ENCODE data around the gene GKAP1.
"Not testable (repeated sequence)": the region's sequence is repeated elsewhere in the genome, so short reads cannot be mapped to it uniquely, and the experiment has no call there.

GKAP1 gene

GRCh38 chr9:83817356-83818278, at the start of gene GKAP1:
Gene GKAP1 (minus strand): TSS chr9:83817769. CDS start chr9:83806517, 11,252 bp downstream.
- peak; percentile 92 for DNase-seq

GRCh38 chr9:83849895-83850294, 32.3 kb upstream of the GKAP1 start:
- not testable (repeated sequence) for DNase-seq

- not testable (repeated sequence) for DNase-seq
These were observed 19.6 kb upstream of the GKAP1 start for GRCh38 chr9:83837070-83837643.

- DNase-seq, result not testable (repeated sequence)
These were observed 13.0 kb upstream of the GKAP1 start for GRCh38 chr9:83830426-83831071.

- not testable (repeated sequence) for DNase-seq
These were observed 7.5 kb upstream of the GKAP1 start for GRCh38 chr9:83824986-83825623.

- DNase-seq, result not testable (repeated sequence)
These were observed 586 bp downstream of the GKAP1 start for GRCh38 chr9:83817011-83817355.

GRCh38 chr9:83815120-83815519, 2.4 kb downstream of the GKAP1 start:
- DNase-seq, result not testable (repeated sequence)

GRCh38 chr9:83809213-83809612, 8.4 kb downstream of the GKAP1 start:
- not testable (repeated sequence) for DNase-seq

- DNase-seq, result not testable (repeated sequence)
These were observed 13.1 kb downstream of the GKAP1 start for GRCh38 chr9:83804454-83804853.

- not testable (repeated sequence) for DNase-seq
These were observed 13.6 kb downstream of the GKAP1 start for GRCh38 chr9:83803941-83804340.

- DNase-seq, result no peak
These were observed 17.1 kb downstream of the GKAP1 start for GRCh38 chr9:83800236-83801033.

- DNase-seq, result no peak
These were observed 23.5 kb downstream of the GKAP1 start for GRCh38 chr9:83794051-83794450.

GRCh38 chr9:83792746-83793145, 24.8 kb downstream of the GKAP1 start:
- no peak for DNase-seq

- DNase-seq, result no peak
These were observed 39.4 kb downstream of the GKAP1 start for GRCh38 chr9:83778164-83778563.

- no peak for DNase-seq
These were observed 41.6 kb downstream of the GKAP1 start for GRCh38 chr9:83775932-83776331.

- no peak for DNase-seq
These were observed 44.7 kb downstream of the GKAP1 start for GRCh38 chr9:83772860-83773259.

- DNase-seq, result no peak
These were observed 52.2 kb downstream of the GKAP1 start for GRCh38 chr9:83765376-83765775.

GRCh38 chr9:83754383-83754977, 63.1 kb downstream of the GKAP1 start:
- no peak for DNase-seq

- no peak for DNase-seq
These were observed 67.9 kb downstream of the GKAP1 start for GRCh38 chr9:83749706-83750105.

- DNase-seq, result no peak
These were observed 73.4 kb downstream of the GKAP1 start for GRCh38 chr9:83744206-83744605.

- DNase-seq, result no peak
These were observed 83.8 kb downstream of the GKAP1 start for GRCh38 chr9:83733739-83734138.
